Vagina (tissue), 2 donors: ENCODE data around the gene LECT2. TPM values are rescaled to one million over a fixed set of nuclear protein-coding genes. Genes with fewer than 3 reads are reported as not detected.

Experiments used
- DNase-seq, 2 donors: peaks; one replicate each; pipeline ENCODE4 v3.0.0-alpha.2; 2017; ENCODE audit errors: extremely low spot score in 2 of 2
- H3K27ac ChIP-seq: fragments of 200-600 bp; sonication (generic); one replicate; pipeline ENCODE4 v1.5.1; 2019
- H3K27me3 ChIP-seq: fragments of 200-600 bp; sonication (generic); one replicate; pipeline ENCODE4 v1.5.1; 2019
- H3K36me3 ChIP-seq, 2 donors: fragments of 200-600 bp; sonication (generic); one replicate each; pipeline ENCODE4 v1.5.1; 2017 to 2019
- H3K4me1 ChIP-seq: fragments of 200-600 bp; sonication (generic); one replicate; pipeline ENCODE4 v1.5.1; 2019
- H3K4me3 ChIP-seq, 2 donors: fragments of 200-600 bp; sonication (generic); 1 replicate in 1 of 2; 2 replicates in 1 of 2; pipeline ENCODE4 v1.5.1; 2016 to 2019
- H3K9me3 ChIP-seq: fragments of 200-600 bp; sonication (generic); one replicate; pipeline ENCODE4 v1.5.1; 2019
- CTCF ChIP-seq, 3 experiments: fragments of 450-650 bp in 2 of 3; fragments of 200-600 bp in 1 of 3; sonication (generic) in 1 of 3; IDR thresholded peaks; one replicate each; pipeline ENCODE4 v1.5.1; 2017 to 2019; ENCODE audit warnings: antibody characterized with exemption in 3 of 3, mild to moderate bottlenecking in 2 of 3, moderate library complexity in 2 of 3
- POLR2A ChIP-seq, 2 donors: fragments of 450-650 bp; IDR thresholded peaks; one replicate each; pipeline ENCODE4 v1.6.1; 2017; ENCODE audit warnings: antibody characterized with exemption in 2 of 2, mild to moderate bottlenecking in 2 of 2, moderate library complexity in 2 of 2
- POLR2AphosphoS5 ChIP-seq, 2 donors: sonication (generic); formaldehyde crosslinking; IDR thresholded peaks; one replicate each; pipeline ENCODE4 v1.9.0; 2017; ENCODE audit warnings: antibody characterized with exemption in 2 of 2, mild to moderate bottlenecking in 2 of 2, low read depth in 1 of 2; ENCODE audit not compliant: insufficient read depth in 1 of 2
- intact Hi-C: fragments of 100-400 bp; cut with DNase I; formaldehyde crosslinking; loops from one replicate; pipeline ENCODE4 v1.15.1; 2023
- total RNA-seq: library from RNA; depleted of rRNA; stranded (reverse); fragments of >200 nt; gene quantifications from one replicate; pipeline ENCODE4 v1.2.3, GENCODE V29; 2016

LECT2 gene
- total RNA-seq, 1 donor from 2014 or later: not detected

GRCh38 chr5:135966790-135967189 is 12.0 kb upstream of the LECT2 start:
- TF ChIP-seq CTCF (IDR thresholded peaks at IDR 0.05) (no peak), POLR2AphosphoS5 (IDR thresholded peaks at IDR 0.05; ENCODE audit: insufficient read depth in 1 of 2, low read depth in 1 of 2) (no peak), POLR2A (IDR thresholded peaks at IDR 0.05) (no peak)
- H3K27ac ChIP-seq: no peak overlapping the region
- intact Hi-C loops: no loop called here
- H3K4me1 ChIP-seq: no peaks in the 10 kb centered on the region
- no peaks in the 10 kb centered on the region for H3K9me3 ChIP-seq
- DNase-seq: no peak
- no peaks in the 10 kb centered on the region for H3K27me3 ChIP-seq
- no peaks in the 10 kb centered on the region for H3K36me3 ChIP-seq
- no peak overlapping the region for H3K4me3 ChIP-seq

DNA sequence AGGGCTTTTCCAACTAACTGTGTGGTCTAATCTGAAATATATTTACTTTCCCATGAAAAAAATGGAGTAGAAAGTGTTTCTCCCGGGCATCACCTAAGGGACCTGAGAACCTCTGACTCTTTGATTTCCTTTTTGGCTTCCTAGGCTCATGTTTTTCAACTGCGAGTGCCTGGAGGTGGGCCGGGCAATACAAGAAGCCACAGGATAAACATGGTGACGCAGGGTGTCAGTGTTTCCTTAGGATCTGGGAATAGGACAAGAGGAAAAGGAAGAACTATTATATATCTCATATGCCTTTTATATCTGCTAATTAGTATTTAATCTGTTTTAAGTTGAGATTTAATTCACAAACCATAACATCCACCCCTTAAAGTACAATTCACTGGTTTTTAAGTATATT is 11.4 kb upstream of the LECT2 start:
- Histone ChIP-seq H3K9me3 (no peaks in the 10 kb centered on the region), H3K27ac (no peak overlapping the region), H3K36me3 (no peaks in the 10 kb centered on the region), H3K27me3 (no peaks in the 10 kb centered on the region), H3K4me3 (no peak overlapping the region), H3K4me1 (no peaks in the 10 kb centered on the region)
- TF ChIP-seq POLR2AphosphoS5 (IDR thresholded peaks at IDR 0.05; ENCODE audit: insufficient read depth in 1 of 2, low read depth in 1 of 2) (no peak), CTCF (IDR thresholded peaks at IDR 0.05) (no peak), POLR2A (IDR thresholded peaks at IDR 0.05) (no peak)
- intact Hi-C loops: no loop called here
- DNase-seq: no peak

GRCh38 chr5:135965504-135965903 is 10.7 kb upstream of the LECT2 start:
- H3K4me1 ChIP-seq: no peaks in the 10 kb centered on the region
- no peaks in the 10 kb centered on the region for H3K27me3 ChIP-seq
- no peaks in the 10 kb centered on the region for H3K9me3 ChIP-seq
- intact Hi-C loops: no loop called here
- TF ChIP-seq POLR2A (IDR thresholded peaks at IDR 0.05) (no peak), CTCF (IDR thresholded peaks at IDR 0.05) (no peak), POLR2AphosphoS5 (IDR thresholded peaks at IDR 0.05; ENCODE audit: insufficient read depth in 1 of 2, low read depth in 1 of 2) (no peak)
- H3K36me3 ChIP-seq: no peaks in the 10 kb centered on the region
- no peak overlapping the region for H3K4me3 ChIP-seq
- no peak overlapping the region for H3K27ac ChIP-seq
- no peak for DNase-seq

GRCh38 chr5:135964670-135965320 is 10.0 kb upstream of the LECT2 start:
- intact Hi-C loops: no loop called here
- H3K36me3 ChIP-seq: no peaks in the 10 kb centered on the region
- H3K4me1 ChIP-seq: no peaks in the 10 kb centered on the region
- no peak overlapping the region for H3K4me3 ChIP-seq
- H3K27ac ChIP-seq: no peak overlapping the region
- H3K9me3 ChIP-seq: no peaks in the 10 kb centered on the region
- H3K27me3 ChIP-seq: no peaks in the 10 kb centered on the region
- DNase-seq: no peak
- TF ChIP-seq POLR2A (IDR thresholded peaks at IDR 0.05) (no peak), CTCF (IDR thresholded peaks at IDR 0.05) (no peak), POLR2AphosphoS5 (IDR thresholded peaks at IDR 0.05; ENCODE audit: insufficient read depth in 1 of 2, low read depth in 1 of 2) (no peak)

DNA sequence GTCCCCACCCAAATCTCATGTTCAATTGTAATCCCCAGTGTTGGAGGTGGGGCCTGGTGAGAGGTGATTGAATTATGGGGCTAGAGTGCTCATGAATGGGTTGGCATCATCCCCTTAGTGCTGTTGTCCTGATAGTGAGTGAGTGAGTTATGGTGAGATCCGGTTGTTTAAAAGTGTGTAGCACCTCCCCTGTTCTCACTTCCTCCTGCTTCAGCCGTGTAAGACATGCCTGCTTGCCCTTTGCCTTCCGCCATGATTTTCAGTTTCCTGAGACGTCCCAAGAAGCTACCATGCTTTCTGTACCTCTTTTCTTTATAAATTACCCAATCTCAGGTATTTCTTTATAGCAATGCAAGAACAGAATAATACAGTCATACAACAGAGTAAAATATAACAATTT is 742 bp upstream of the LECT2 start:
- intact Hi-C loops: no loop called here
- Histone ChIP-seq H3K36me3 (no peaks in the 10 kb centered on the region), H3K4me1 (no peaks in the 10 kb centered on the region), H3K9me3 (no peaks in the 10 kb centered on the region), H3K4me3 (no peak overlapping the region), H3K27ac (no peak overlapping the region), H3K27me3 (no peaks in the 10 kb centered on the region)
- no peak for DNase-seq
- no peak for TF ChIP-seq POLR2A (IDR thresholded peaks at IDR 0.05)
- TF ChIP-seq CTCF (IDR thresholded peaks at IDR 0.05): no peak
- TF ChIP-seq POLR2AphosphoS5 (IDR thresholded peaks at IDR 0.05; ENCODE audit: insufficient read depth in 1 of 2, low read depth in 1 of 2): no peak
